Stimulated activated CD4-positive, alpha-beta T cell treated with anti-CD3 and anti-CD28 coated beads, Interleukin-15, amount 100 ng/mL, for 48 hours (primary cell): ENCODE results near the gene SLC44A3.

Source experiments
- DNase-seq, 2 donors: peaks; one replicate each; pipeline ENCODE4 v3.0.0-alpha.2; 2020; ENCODE audit warnings: low read depth in 2 of 2

SLC44A3 gene

GRCh38 chr1:94819945-94820746, at the start of gene SLC44A3:
Gene SLC44A3, plus strand, starts transcription at chr1:94820357. Its CDS starts 95 bp downstream, at chr1:94820452.
- DNase-seq = peak in 1 of 2 donors; percentile 12

- DNase-seq = no peak
Observed at GRCh38 chr1:94772230-94772641, 47.9 kb upstream of the SLC44A3 start.

- DNase-seq = no peak
Observed at GRCh38 chr1:94772845-94773244, 47.3 kb upstream of the SLC44A3 start.

- no peak for DNase-seq
Observed at GRCh38 chr1:94773296-94773809, 46.8 kb upstream of the SLC44A3 start.

GRCh38 chr1:94773931-94774422, 46.2 kb upstream of the SLC44A3 start:
- no peak for DNase-seq

GRCh38 chr1:94776474-94776873, 43.7 kb upstream of the SLC44A3 start:
- no peak for DNase-seq

- DNase-seq = no peak
Observed at GRCh38 chr1:94777281-94777680, 42.9 kb upstream of the SLC44A3 start.

GRCh38 chr1:94778808-94779207, 41.3 kb upstream of the SLC44A3 start:
- no peak for DNase-seq

- DNase-seq = no peak
Observed at GRCh38 chr1:94783342-94784189, 36.6 kb upstream of the SLC44A3 start.

GRCh38 chr1:94784190-94784515, 36.0 kb upstream of the SLC44A3 start:
- no peak for DNase-seq

GRCh38 chr1:94787691-94788090, 32.5 kb upstream of the SLC44A3 start:
- DNase-seq = no peak

- no peak for DNase-seq
Observed at GRCh38 chr1:94790246-94790645, 29.9 kb upstream of the SLC44A3 start.

- no peak for DNase-seq
Observed at GRCh38 chr1:94790670-94791069, 29.5 kb upstream of the SLC44A3 start.

- no peak for DNase-seq
Observed at GRCh38 chr1:94792473-94793295, 27.5 kb upstream of the SLC44A3 start.

- DNase-seq = no peak
Observed at GRCh38 chr1:94793296-94793656, 26.9 kb upstream of the SLC44A3 start.

GRCh38 chr1:94795434-94795833, 24.7 kb upstream of the SLC44A3 start:
- DNase-seq = no peak

GRCh38 chr1:94796266-94796665, 23.9 kb upstream of the SLC44A3 start:
- no peak for DNase-seq

GRCh38 chr1:94797291-94797690, 22.9 kb upstream of the SLC44A3 start:
- no peak for DNase-seq

- no peak for DNase-seq
Observed at GRCh38 chr1:94798054-94798453, 22.1 kb upstream of the SLC44A3 start.

- no peak for DNase-seq
Observed at GRCh38 chr1:94798462-94798861, 21.7 kb upstream of the SLC44A3 start.

- DNase-seq = no peak
Observed at GRCh38 chr1:94799206-94799605, 21.0 kb upstream of the SLC44A3 start.
